Measurements from ENCODE around the gene PARVG. TPM values are rescaled to one million over a fixed set of nuclear protein-coding genes. Genes with fewer than 3 reads are reported as not detected.

PARVG gene
- total RNA-seq, 2 donors from 2014 or later: 0.11 to 0.44 TPM

- Histone ChIP-seq H3K4me1 (ENCODE audit: control insufficient read depth, insufficient read depth, low read length) (no peaks in the 10 kb centered on the region), H3K27me3 (ENCODE audit: control insufficient read depth, insufficient read depth, low read length, poor library complexity, severe bottlenecking) (no peaks in the 10 kb centered on the region), H3K27ac (ENCODE audit: low read depth, low read length) (no peak overlapping the region), H3K36me3 (ENCODE audit: control insufficient read depth, insufficient read depth, low read length) (no peaks in the 10 kb centered on the region), H3K9me3 (ENCODE audit: control insufficient read depth, low read length) (no peaks in the 10 kb centered on the region), H3K9ac (ENCODE audit: extremely low read depth, low read length, poor library complexity, severe bottlenecking) (no peak overlapping the region), H3K4me3 (ENCODE audit: low read length) (no peak overlapping the region)
- WGBS, 2 experiments (ENCODE audit: insufficient coverage in 1 of 2, insufficient read length in 1 of 2): 90 to 92% methylated on average over 8 of the region's 8 CpGs
- Mint-ChIP-seq H3K4me1 (no peaks in the 10 kb centered on the region), H3K27me3 (ENCODE audit: insufficient read depth) (peaks cover 5% of the 10 kb centered on the region), H3K4me3 (no peak overlapping the region), H3K36me3 (ENCODE audit: low read depth) (no peaks in the 10 kb centered on the region), H3K27ac (no peak overlapping the region), H3K9me3 (peaks cover 10% of the 10 kb centered on the region)
- no peak for TF ChIP-seq CTCF (conservative IDR thresholded peaks at IDR 0.05)
- DNase-seq: peak; percentile 16
Observed at GRCh38 chr22:44225812-44226211, 45.1 kb downstream of the PARVG start.

- no peaks in the 10 kb centered on the region for H3K36me3 Mint-ChIP-seq (ENCODE audit: low read depth)
Observed at GRCh38 chr22:44229331-44229730, 48.6 kb downstream of the PARVG start.

DNA sequence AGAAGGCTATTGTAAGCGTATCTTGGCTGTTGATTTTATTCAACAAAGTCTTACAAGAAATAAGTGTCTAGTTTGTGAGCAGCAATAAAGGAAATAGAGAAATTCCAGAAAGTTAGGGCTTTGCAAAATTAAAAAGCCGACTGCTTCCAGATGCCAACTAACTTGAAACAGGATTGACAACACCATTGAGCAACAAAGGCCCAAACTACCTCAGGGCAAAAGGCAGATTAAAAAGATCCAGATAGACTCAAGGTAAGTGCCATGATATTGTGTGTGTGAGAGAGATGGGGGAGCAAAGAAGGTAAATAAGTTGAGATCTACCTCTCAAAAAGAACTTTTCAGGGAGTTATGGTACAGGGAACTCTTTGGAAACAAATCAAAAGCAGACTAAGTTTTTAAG lies 49.1 kb downstream of the PARVG start:
- Mint-ChIP-seq H3K27ac (no peak overlapping the region), H3K4me1 (no peaks in the 10 kb centered on the region), H3K4me3 (no peak overlapping the region), H3K27me3 (ENCODE audit: insufficient read depth) (peaks cover 2% of the 10 kb centered on the region), H3K36me3 (ENCODE audit: low read depth) (no peaks in the 10 kb centered on the region), H3K9me3 (peaks cover 8% of the 10 kb centered on the region)
- no peaks in the 10 kb centered on the region for H3K4me1 ChIP-seq (ENCODE audit: control insufficient read depth, insufficient read depth, low read length)
- H3K27ac ChIP-seq (ENCODE audit: low read depth, low read length): no peak overlapping the region
- DNase-seq: no peak
- H3K4me3 ChIP-seq (ENCODE audit: low read length): no peak overlapping the region
- 85 to 94% methylated on average over 2 of the region's 2 CpGs for WGBS, 2 experiments (ENCODE audit: insufficient coverage in 1 of 2, insufficient read length in 1 of 2)
- no peaks in the 10 kb centered on the region for H3K9me3 ChIP-seq (ENCODE audit: control insufficient read depth, low read length)
- no peak for TF ChIP-seq CTCF (conservative IDR thresholded peaks at IDR 0.05)
- no peaks in the 10 kb centered on the region for H3K27me3 ChIP-seq (ENCODE audit: control insufficient read depth, insufficient read depth, low read length, poor library complexity, severe bottlenecking)
- H3K36me3 ChIP-seq (ENCODE audit: control insufficient read depth, insufficient read depth, low read length): no peaks in the 10 kb centered on the region
- H3K9ac ChIP-seq (ENCODE audit: extremely low read depth, low read length, poor library complexity, severe bottlenecking): no peak overlapping the region

More at GRCh38 chr22:44229331-44229730, 48.6 kb downstream of the PARVG start:
- TF ChIP-seq CTCF (conservative IDR thresholded peaks at IDR 0.05): no peak
- H3K4me1 ChIP-seq (ENCODE audit: control insufficient read depth, insufficient read depth, low read length): no peaks in the 10 kb centered on the region
- no peak overlapping the region for H3K9ac ChIP-seq (ENCODE audit: extremely low read depth, low read length, poor library complexity, severe bottlenecking)
- H3K36me3 ChIP-seq (ENCODE audit: control insufficient read depth, insufficient read depth, low read length): no peaks in the 10 kb centered on the region
- no peaks in the 10 kb centered on the region for H3K27me3 ChIP-seq (ENCODE audit: control insufficient read depth, insufficient read depth, low read length, poor library complexity, severe bottlenecking)
- H3K27ac Mint-ChIP-seq: no peak overlapping the region
- no peaks in the 10 kb centered on the region for H3K9me3 ChIP-seq (ENCODE audit: control insufficient read depth, low read length)
- H3K4me3 Mint-ChIP-seq: no peak overlapping the region
- H3K4me1 Mint-ChIP-seq: no peaks in the 10 kb centered on the region
- peaks cover 8% of the 10 kb centered on the region for H3K9me3 Mint-ChIP-seq
- H3K27me3 Mint-ChIP-seq (ENCODE audit: insufficient read depth): peaks cover 3% of the 10 kb centered on the region
- no peak overlapping the region for H3K4me3 ChIP-seq (ENCODE audit: low read length)
- no peak for DNase-seq
- H3K27ac ChIP-seq (ENCODE audit: low read depth, low read length): no peak overlapping the region
- 80 to 100% methylated on average over 1 to 3 of the region's 3 CpGs for WGBS, 2 experiments (ENCODE audit: insufficient coverage in 1 of 2, insufficient read length in 1 of 2)

All from endodermal cell (in vitro differentiated cells).